ENCODE results near the gene DENND2C.

DENND2C gene

GRCh38 chr1:114685851-114686250 is 16.0 kb upstream of the DENND2C start:
- DNase-seq: no peak

- no peak for DNase-seq
These were observed 7.8 kb upstream of the DENND2C start for GRCh38 chr1:114677691-114678090.

- DNase-seq: no peak
These were observed 6.3 kb upstream of the DENND2C start for GRCh38 chr1:114676115-114676514.

GRCh38 chr1:114671939-114672275 is 2.1 kb upstream of the DENND2C start:
- DNase-seq: no peak

GRCh38 chr1:114671011-114671938 is 1.4 kb upstream of the DENND2C start:
- DNase-seq: no peak

GRCh38 chr1:114670083-114671010 is 498 bp upstream of the DENND2C start:
- DNase-seq: peak in 57 of 58 donors; percentile 6 to 86 (median 75)

GRCh38 chr1:114668784-114669561 is 876 bp downstream of the DENND2C start:
- DNase-seq: no peak

GRCh38 chr1:114668373-114668772 is 1.5 kb downstream of the DENND2C start:
- DNase-seq: no peak

- DNase-seq: no peak
These were observed 2.9 kb downstream of the DENND2C start for GRCh38 chr1:114666954-114667353.

GRCh38 chr1:114660238-114660637 is 9.6 kb downstream of the DENND2C start:
- no peak for DNase-seq

- DNase-seq: no peak
These were observed 18.0 kb downstream of the DENND2C start for GRCh38 chr1:114651893-114652292.

GRCh38 chr1:114648503-114648902 is 21.3 kb downstream of the DENND2C start:
- DNase-seq: no peak

GRCh38 chr1:114641377-114641776 is 28.5 kb downstream of the DENND2C start:
- no peak for DNase-seq

- no peak for DNase-seq
These were observed 30.9 kb downstream of the DENND2C start for GRCh38 chr1:114638910-114639309.

GRCh38 chr1:114632427-114632826 is 37.4 kb downstream of the DENND2C start:
- no peak for DNase-seq

- no peak for DNase-seq
These were observed 42.7 kb downstream of the DENND2C start for GRCh38 chr1:114627107-114627506.

- DNase-seq: no peak
These were observed 46.5 kb downstream of the DENND2C start for GRCh38 chr1:114623364-114623763.

GRCh38 chr1:114620419-114620818 is 49.4 kb downstream of the DENND2C start:
- no peak for DNase-seq

- DNase-seq: no peak
These were observed 51.2 kb downstream of the DENND2C start for GRCh38 chr1:114618606-114619005.

- DNase-seq: no peak
These were observed 59.2 kb downstream of the DENND2C start for GRCh38 chr1:114610546-114611245.

- no peak for DNase-seq
These were observed 60.0 kb downstream of the DENND2C start for GRCh38 chr1:114609826-114610225.
